OCI-LY3 (cell line): ENCODE measurements around the gene FREM2.

Experiments used
- EZH2phosphoT487 ChIP-seq: fragments of 200-600 bp; shearing (Covaris generic); IDR thresholded peaks from 2 replicates; pipeline ENCODE4 v1.6.1; 2018; ENCODE audit warnings: antibody characterized with exemption, mixed run types, low read depth
- TF ChIP-seq, protein P1 (sequence below): fragments of 200-600, 300-600 bp; sonication (generic); IDR thresholded peaks from 2 replicates; pipeline ENCODE4 v1.5.1; 2014; ENCODE audit warnings: antibody characterized with exemption, low read length, low read depth

DNA sequence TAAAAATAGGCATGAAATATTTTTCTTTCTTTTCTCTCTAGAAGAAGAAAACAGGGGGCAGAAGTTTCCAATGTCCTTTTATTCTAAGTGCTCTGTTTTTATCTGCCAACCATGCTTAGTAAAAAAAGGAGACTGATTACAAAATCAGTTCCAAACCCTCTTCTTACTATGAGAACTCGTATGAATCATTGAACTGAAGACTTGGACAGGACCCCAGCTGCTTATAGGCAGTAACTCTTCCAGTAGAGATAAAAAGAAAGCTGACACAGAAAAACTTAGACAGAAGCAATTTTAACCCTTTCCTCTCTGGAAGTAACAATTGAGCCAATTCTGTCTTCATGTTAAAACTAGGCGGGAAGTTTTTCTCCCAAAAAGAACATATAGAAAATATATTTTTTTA, 24.5 kb upstream of the FREM2 start:
- TF ChIP-seq, protein P1, sequence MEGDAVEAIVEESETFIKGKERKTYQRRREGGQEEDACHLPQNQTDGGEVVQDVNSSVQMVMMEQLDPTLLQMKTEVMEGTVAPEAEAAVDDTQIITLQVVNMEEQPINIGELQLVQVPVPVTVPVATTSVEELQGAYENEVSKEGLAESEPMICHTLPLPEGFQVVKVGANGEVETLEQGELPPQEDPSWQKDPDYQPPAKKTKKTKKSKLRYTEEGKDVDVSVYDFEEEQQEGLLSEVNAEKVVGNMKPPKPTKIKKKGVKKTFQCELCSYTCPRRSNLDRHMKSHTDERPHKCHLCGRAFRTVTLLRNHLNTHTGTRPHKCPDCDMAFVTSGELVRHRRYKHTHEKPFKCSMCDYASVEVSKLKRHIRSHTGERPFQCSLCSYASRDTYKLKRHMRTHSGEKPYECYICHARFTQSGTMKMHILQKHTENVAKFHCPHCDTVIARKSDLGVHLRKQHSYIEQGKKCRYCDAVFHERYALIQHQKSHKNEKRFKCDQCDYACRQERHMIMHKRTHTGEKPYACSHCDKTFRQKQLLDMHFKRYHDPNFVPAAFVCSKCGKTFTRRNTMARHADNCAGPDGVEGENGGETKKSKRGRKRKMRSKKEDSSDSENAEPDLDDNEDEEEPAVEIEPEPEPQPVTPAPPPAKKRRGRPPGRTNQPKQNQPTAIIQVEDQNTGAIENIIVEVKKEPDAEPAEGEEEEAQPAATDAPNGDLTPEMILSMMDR, result no peak
- TF ChIP-seq EZH2phosphoT487, result no peak
